HEK293T (cell line): ENCODE data around the gene RAPGEF5.

ENCODE experiments used
- CTCF ChIA-PET: fragments of 350-600 bp; formaldehyde crosslinking; extraction: SDS; loops from one replicate; lab custom pipeline; 2021; ENCODE audit warnings: antibody characterized with exemption, inconsistent platforms; lab: Yijun Ruan, JAX
- POLR2A ChIA-PET: fragments of 350-600 bp; formaldehyde crosslinking; extraction: SDS; loops from one replicate; lab custom pipeline; 2020; ENCODE audit warnings: antibody characterized with exemption, inconsistent platforms; lab: Yijun Ruan, JAX
- DNase-seq: peaks from one replicate; pipeline ENCODE4 v3.0.0; 2012; ENCODE audit warnings: mixed read lengths; ENCODE audit errors: extremely low spot score
- ARNT ChIP-seq: fragments of 450-650 bp; IDR thresholded peaks from 2 replicates; pipeline ENCODE4 v1.6.1; 2017; ENCODE audit warnings: mild to moderate bottlenecking
- BHLHE40 ChIP-seq: fragments of 450-650 bp; IDR thresholded peaks from 2 replicates; pipeline ENCODE4 v1.6.1; 2016; ENCODE audit warnings: mild to moderate bottlenecking, moderate library complexity, borderline replicate concordance
- CTBP1 ChIP-seq: fragments of 450-650 bp; IDR thresholded peaks from 2 replicates; pipeline ENCODE4 v1.6.1; 2016; ENCODE audit warnings: borderline replicate concordance
- ELF4 ChIP-seq: fragments of 450-650 bp; IDR thresholded peaks from 2 replicates; pipeline ENCODE4 v1.6.1; 2017; ENCODE audit warnings: antibody characterized with exemption
- FOXA1 ChIP-seq: fragments of 450-650 bp; IDR thresholded peaks from 2 replicates; pipeline ENCODE4 v1.6.1; 2016; ENCODE audit warnings: mild to moderate bottlenecking
- FOXK2 ChIP-seq: fragments of 450-650 bp; IDR thresholded peaks from 2 replicates; pipeline ENCODE4 v1.6.1; 2016; ENCODE audit warnings: mild to moderate bottlenecking
- FOXM1 ChIP-seq: fragments of 450-650 bp; IDR thresholded peaks from 2 replicates; pipeline ENCODE4 v1.6.1; 2017; ENCODE audit warnings: mild to moderate bottlenecking, borderline replicate concordance
- HDGF ChIP-seq: fragments of 450-650 bp; IDR thresholded peaks from 2 replicates; pipeline ENCODE4 v1.6.1; 2017; ENCODE audit warnings: antibody characterized with exemption, borderline replicate concordance
- L3MBTL2 ChIP-seq: fragments of 450-650 bp; conservative IDR thresholded peaks from 2 replicates; pipeline ENCODE4 v1.6.1; 2016; ENCODE audit warnings: mild to moderate bottlenecking
- LEF1 ChIP-seq: fragments of 450-650 bp; IDR thresholded peaks from 2 replicates; pipeline ENCODE4 v1.6.1; 2017; ENCODE audit warnings: mild to moderate bottlenecking, borderline replicate concordance
- NFRKB ChIP-seq: fragments of 450-650 bp; IDR thresholded peaks from 2 replicates; pipeline ENCODE4 v1.6.1; 2016; ENCODE audit warnings: mild to moderate bottlenecking, moderate library complexity
- SP1 ChIP-seq: fragments of 450-650 bp; IDR thresholded peaks from 2 replicates; pipeline ENCODE4 v1.6.1; 2017
- SUZ12 ChIP-seq: fragments of 450-650 bp; IDR thresholded peaks from 2 replicates; pipeline ENCODE4 v1.6.1; 2016; ENCODE audit warnings: mild to moderate bottlenecking
- TARDBP ChIP-seq: fragments of 450-650 bp; IDR thresholded peaks from 2 replicates; pipeline ENCODE4 v1.6.1; 2016
- ZNF384 ChIP-seq: fragments of 450-650 bp; IDR thresholded peaks from 2 replicates; pipeline ENCODE4 v1.6.1; 2016
- TF ChIP-seq, protein P1 (sequence below): fragments of 450-650 bp; IDR thresholded peaks from 2 replicates; pipeline ENCODE4 v1.6.1; 2016

The RAPGEF5 gene

DNA sequence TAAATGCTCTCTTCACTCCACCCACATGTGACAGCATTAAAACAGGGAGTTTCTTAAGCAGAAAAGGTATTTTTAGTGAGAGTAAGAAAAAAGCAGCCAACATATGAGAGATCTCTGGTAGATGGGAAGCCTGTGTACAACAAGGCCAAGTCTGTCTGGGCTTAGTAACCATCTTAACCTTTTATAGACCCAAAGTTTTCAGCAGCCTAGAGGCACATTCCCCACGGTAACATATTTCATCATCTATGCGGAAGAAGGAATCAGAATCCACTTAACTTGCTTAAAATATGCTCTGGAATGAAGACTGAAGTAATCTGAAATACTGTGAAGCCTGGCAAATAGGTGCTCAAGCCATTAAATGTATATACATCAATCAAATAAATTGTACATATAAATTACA is 127.8 kb downstream of the RAPGEF5 start:
- POLR2A ChIA-PET = no interaction called here
- no peak for TF ChIP-seq NFRKB
- no peak for DNase-seq
- CTCF ChIA-PET = no interaction called here

DNA sequence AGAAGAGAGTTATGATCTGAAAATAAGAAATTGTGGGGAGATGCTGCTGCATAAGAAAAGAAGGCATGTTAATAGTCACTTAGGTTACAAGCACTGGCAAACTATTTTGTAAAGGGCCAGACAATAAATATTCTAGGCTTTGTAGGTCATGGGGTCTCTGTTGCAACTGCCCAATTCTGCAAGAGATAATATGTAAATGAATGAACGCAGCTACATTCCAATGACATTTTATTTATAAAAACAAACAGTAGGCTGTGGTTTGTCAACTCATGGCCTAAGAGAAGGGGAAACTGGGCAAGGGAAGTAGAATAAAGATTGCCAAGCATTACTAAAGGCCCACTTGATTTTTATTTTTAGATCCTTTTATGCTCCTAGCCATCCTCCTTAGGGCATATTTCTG is 133.1 kb downstream of the RAPGEF5 start:
- no peak for DNase-seq
- POLR2A ChIA-PET = no interaction called here
- no peak for TF ChIP-seq HDGF
- TF ChIP-seq FOXM1 = no peak
- TF ChIP-seq L3MBTL2 = no peak
- no peak for TF ChIP-seq SUZ12
- no peak for TF ChIP-seq CTBP1
- TF ChIP-seq FOXA1 = no peak
- no peak for TF ChIP-seq ELF4
- TF ChIP-seq TARDBP = no peak
- no peak for TF ChIP-seq ZNF384
- TF ChIP-seq, protein P1, sequence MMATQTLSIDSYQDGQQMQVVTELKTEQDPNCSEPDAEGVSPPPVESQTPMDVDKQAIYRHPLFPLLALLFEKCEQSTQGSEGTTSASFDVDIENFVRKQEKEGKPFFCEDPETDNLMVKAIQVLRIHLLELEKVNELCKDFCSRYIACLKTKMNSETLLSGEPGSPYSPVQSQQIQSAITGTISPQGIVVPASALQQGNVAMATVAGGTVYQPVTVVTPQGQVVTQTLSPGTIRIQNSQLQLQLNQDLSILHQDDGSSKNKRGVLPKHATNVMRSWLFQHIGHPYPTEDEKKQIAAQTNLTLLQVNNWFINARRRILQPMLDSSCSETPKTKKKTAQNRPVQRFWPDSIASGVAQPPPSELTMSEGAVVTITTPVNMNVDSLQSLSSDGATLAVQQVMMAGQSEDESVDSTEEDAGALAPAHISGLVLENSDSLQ = no peak
- no peak for TF ChIP-seq BHLHE40
- no peak for TF ChIP-seq FOXK2
- TF ChIP-seq ARNT = no peak
- no peak for TF ChIP-seq NFRKB
- TF ChIP-seq LEF1 = no peak
- TF ChIP-seq SP1 = no peak
- CTCF ChIA-PET = no interaction called here

DNA sequence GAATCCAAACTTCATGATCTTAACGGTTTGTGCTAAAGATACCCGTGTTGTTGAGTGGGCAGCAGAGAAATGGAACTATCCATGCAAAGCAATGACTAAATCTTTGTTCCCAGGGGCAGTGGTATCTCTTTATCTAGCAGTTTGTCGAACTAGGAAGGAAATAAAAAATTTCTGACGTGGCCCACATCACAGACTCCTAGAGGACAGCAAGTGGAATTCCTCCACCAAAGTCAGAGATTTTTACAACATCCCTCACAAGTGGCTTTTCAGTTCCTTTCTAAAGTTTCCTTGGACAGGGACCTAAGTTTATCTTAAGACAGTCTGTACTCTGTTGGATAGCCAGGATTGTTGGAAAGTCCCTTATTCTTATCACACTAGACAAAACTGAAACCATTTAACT is 136.0 kb downstream of the RAPGEF5 start:
- DNase-seq = no peak
- TF ChIP-seq SUZ12 (no peak), FOXM1 (no peak), TARDBP (no peak), SP1 (no peak), HDGF (no peak), NFRKB (no peak), FOXA1 (no peak), BHLHE40 (no peak), FOXK2 (no peak), ZNF384 (no peak), CTBP1 (no peak), LEF1 (no peak)
- TF ChIP-seq, protein P1 = no peak
- ChIA-PET CTCF (no interaction called here), POLR2A (no interaction called here)

DNA sequence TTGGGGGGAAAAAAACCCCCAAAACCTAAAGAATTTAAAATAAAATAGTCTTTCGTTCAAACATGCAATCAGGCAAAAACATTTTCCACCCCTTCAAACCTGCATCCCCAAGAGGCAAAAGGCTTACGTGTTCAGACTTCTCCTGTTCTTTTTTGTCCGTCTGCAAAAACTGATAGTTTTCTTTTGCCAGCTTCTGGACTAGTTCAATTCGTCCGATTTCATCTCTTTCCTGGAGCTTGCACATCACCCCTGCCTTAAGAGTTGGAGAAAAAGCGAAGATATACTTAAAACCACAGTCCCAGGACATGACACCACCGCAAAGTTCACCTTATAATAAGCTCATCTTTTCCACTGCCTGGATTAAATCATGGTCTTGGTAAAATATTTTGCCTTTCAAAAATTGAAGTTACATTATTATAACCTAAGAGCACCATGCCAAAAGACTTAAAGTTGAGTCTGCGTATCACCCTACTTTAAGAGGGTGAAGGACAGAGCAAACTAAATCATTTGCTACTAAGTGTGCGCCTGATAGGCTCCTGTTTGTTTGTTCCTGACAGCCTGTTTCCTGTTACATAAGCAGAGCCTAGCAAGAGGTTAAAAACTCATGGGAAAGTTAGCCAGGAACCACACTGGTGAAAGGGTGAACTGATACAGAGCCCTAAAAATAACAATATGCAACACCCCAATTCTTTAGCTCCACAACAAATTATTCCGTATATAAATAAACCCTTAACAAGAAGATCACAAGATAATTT is 137.0 kb downstream of the RAPGEF5 start:
- TF ChIP-seq FOXM1 = no peak
- POLR2A ChIA-PET = no interaction called here
- no peak for DNase-seq
- CTCF ChIA-PET = no interaction called here

DNA sequence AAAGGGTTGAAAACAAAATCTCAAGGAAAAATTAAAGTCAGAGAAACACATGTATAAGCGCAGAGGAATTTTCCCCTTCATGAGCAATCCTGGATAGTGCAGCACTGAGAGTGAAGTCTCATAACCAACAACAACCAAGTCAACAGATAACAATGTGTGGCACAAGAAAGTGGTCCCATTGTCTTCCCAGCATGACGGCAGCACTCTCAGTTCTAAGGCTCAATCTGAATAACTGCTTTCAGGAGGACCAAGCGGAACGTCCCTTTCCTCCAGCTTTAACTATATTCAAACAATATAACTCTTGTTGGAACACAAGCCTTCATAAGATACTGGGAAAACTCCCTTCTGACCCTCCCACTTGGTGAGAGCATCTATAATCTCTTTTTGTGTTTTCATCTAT is 137.9 kb downstream of the RAPGEF5 start:
- TF ChIP-seq ARNT (no peak), FOXK2 (no peak), SP1 (no peak), FOXA1 (no peak), ZNF384 (no peak), ELF4 (no peak), L3MBTL2 (no peak), FOXM1 (no peak), NFRKB (no peak), BHLHE40 (no peak), CTBP1 (no peak), SUZ12 (no peak), LEF1 (no peak)
- TF ChIP-seq, protein P1 = no peak
- CTCF ChIA-PET = no interaction called here
- POLR2A ChIA-PET = no interaction called here
- DNase-seq = no peak

DNA sequence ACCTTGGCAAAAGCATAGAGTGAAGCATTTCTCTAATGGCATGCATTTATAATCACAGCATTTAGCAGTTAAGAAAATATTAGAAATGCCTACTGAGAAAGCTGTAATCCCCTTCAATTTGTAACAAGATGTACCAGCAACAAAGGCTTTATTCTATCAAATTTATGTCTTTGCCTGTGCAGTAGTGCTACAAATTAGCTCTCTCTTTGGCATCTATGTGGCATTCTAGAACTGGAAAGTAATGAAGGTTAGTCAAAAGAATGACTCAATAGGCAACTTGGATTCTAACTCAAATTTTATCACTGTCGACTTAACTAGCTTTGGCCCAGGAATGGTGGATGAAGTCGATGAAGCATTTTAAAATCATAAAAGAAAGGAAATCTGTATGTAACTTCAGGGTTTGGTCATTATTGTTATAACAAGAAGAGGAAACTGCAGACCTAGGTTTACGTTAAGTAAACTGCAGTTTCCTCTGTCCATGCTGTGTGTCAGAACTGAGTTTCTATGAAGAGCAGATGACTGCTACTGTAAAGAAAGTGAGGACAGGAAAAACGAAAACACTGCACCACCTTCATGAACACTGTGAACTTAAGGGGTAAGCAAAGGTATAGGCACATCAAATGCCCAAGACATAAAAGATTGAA is 140.0 kb downstream of the RAPGEF5 start:
- CTCF ChIA-PET = interaction anchor here (0.7 kb wide), 1 partner anchor 8 kb away, joined by 3 read pairs; no protein-coding TSS in a partner anchor
- TF ChIP-seq FOXM1 = no peak
- TF ChIP-seq FOXA1 = no peak
- TF ChIP-seq NFRKB = no peak
- no peak for TF ChIP-seq L3MBTL2
- TF ChIP-seq TARDBP = no peak
- no peak for TF ChIP-seq CTBP1
- no peak for TF ChIP-seq ARNT
- no peak for TF ChIP-seq SP1
- TF ChIP-seq SUZ12 = no peak
- no peak for TF ChIP-seq HDGF
- TF ChIP-seq, protein P1 = no peak
- no peak for TF ChIP-seq LEF1
- POLR2A ChIA-PET = no interaction called here
- DNase-seq = no peak
